Activated B cell treated with CpG ODN at 0.5 μM for 24 hours (primary cell): ENCODE data around the gene KCNJ15. TPM values are rescaled to one million over a fixed set of nuclear protein-coding genes. Genes with fewer than 3 reads are reported as not detected.
"Not testable (repeated sequence)": the region's sequence is repeated elsewhere in the genome, so short reads cannot be mapped to it uniquely, and the experiment has no call there.

ENCODE experiments used
- ATAC-seq: fragments of 200-7000 bp; cut with Tn5 transposase; one replicate; pipeline ENCODE4 v1.10.0; 2021; ENCODE audit warnings: low read depth, mild to moderate bottlenecking, moderate library complexity
- CTCF ChIA-PET: fragments of 350-600 bp; sonication (Branson Sonifier 250); formaldehyde crosslinking; loops from one replicate; lab custom pipeline; 2021; ENCODE audit warnings: antibody characterized with exemption; lab: Charles Lee
- POLR2A ChIA-PET: fragments of 350-600 bp; sonication (Branson Sonifier 250); formaldehyde crosslinking; loops from one replicate; lab custom pipeline; 2021; ENCODE audit warnings: antibody characterized with exemption; lab: Charles Lee
- DNase-seq: peaks from one replicate; pipeline ENCODE4 v3.0.0; 2022
- H3K27ac Mint-ChIP-seq: one replicate; pipeline ENCODE4 v1.8.0; 2020; ENCODE audit warnings: mixed read lengths
- H3K27me3 Mint-ChIP-seq: one replicate; pipeline ENCODE4 v1.8.0; 2021; ENCODE audit warnings: mixed read lengths
- H3K36me3 Mint-ChIP-seq: one replicate; pipeline ENCODE4 v1.8.0; 2021; ENCODE audit warnings: low read depth, mixed read lengths
- H3K4me1 Mint-ChIP-seq: one replicate; pipeline ENCODE4 v1.8.0; 2021; ENCODE audit warnings: mixed read lengths
- H3K4me3 Mint-ChIP-seq: one replicate; pipeline ENCODE4 v1.8.0; 2020; ENCODE audit warnings: mild to moderate bottlenecking, mixed read lengths
- H3K9me3 Mint-ChIP-seq: one replicate; pipeline ENCODE4 v1.8.0; 2020; ENCODE audit warnings: mixed read lengths
- CTCF ChIP-seq: fragments of 200-600 bp; IDR thresholded peaks from one replicate; pipeline ENCODE4 v1.8.0; 2022; ENCODE audit warnings: antibody characterized with exemption, mild to moderate bottlenecking
- intact Hi-C: fragments of 100-400 bp; cut with micrococcal nuclease; formaldehyde crosslinking; loops from one replicate; pipeline ENCODE4 v1.15.1; 2024
- total RNA-seq: library from RNA; stranded (reverse); gene quantifications from 2 replicates; pipeline ENCODE4 v1.2.3, GENCODE V29; 2022

The KCNJ15 gene
- total RNA-seq, 1 donor from 2014 or later: not detected

GRCh38 chr21:38244407-38244787, 12.4 kb upstream of the KCNJ15 start:
- no peak for TF ChIP-seq CTCF
- ChIA-PET POLR2A (no interaction called here), CTCF (no interaction called here)
- peaks cover 5% of the 10 kb centered on the region for H3K27me3 Mint-ChIP-seq
- intact Hi-C loops: no loop called here
- H3K36me3 Mint-ChIP-seq: no peaks in the 10 kb centered on the region
- DNase-seq (no peak), ATAC-seq (no peak)
- H3K9me3 Mint-ChIP-seq: peaks cover 2% of the 10 kb centered on the region
- no peak overlapping the region for H3K27ac Mint-ChIP-seq
- H3K4me3 Mint-ChIP-seq: no peak overlapping the region
- no peaks in the 10 kb centered on the region for H3K4me1 Mint-ChIP-seq

GRCh38 chr21:38244885-38245869, 11.6 kb upstream of the KCNJ15 start:
- ChIA-PET CTCF (no interaction called here), POLR2A (no interaction called here)
- ATAC-seq (no peak), DNase-seq (no peak)
- H3K27me3 Mint-ChIP-seq: peaks cover 5% of the 10 kb centered on the region
- TF ChIP-seq CTCF: no peak
- H3K27ac Mint-ChIP-seq: no peak overlapping the region
- no peaks in the 10 kb centered on the region for H3K4me1 Mint-ChIP-seq
- intact Hi-C loops: no loop called here
- no peak overlapping the region for H3K4me3 Mint-ChIP-seq
- peaks cover 2% of the 10 kb centered on the region for H3K9me3 Mint-ChIP-seq
- H3K36me3 Mint-ChIP-seq: no peaks in the 10 kb centered on the region

- Mint-ChIP-seq H3K4me3 (no peak overlapping the region), H3K4me1 (no peaks in the 10 kb centered on the region), H3K27ac (no peak overlapping the region), H3K36me3 (no peaks in the 10 kb centered on the region), H3K27me3 (peaks cover 5% of the 10 kb centered on the region), H3K9me3 (peaks cover 2% of the 10 kb centered on the region)
- ChIA-PET CTCF (no interaction called here), POLR2A (no interaction called here)
- no peak for DNase-seq
- no peak for TF ChIP-seq CTCF
- no peak for ATAC-seq
- intact Hi-C loops: no loop called here
Measured at GRCh38 chr21:38246511-38246910, 10.3 kb upstream of the KCNJ15 start.

GRCh38 chr21:38247054-38247453, 9.7 kb upstream of the KCNJ15 start:
- POLR2A ChIA-PET, intact Hi-C loops, H3K4me3 Mint-ChIP-seq, H3K9me3 Mint-ChIP-seq, H3K4me1 Mint-ChIP-seq, CTCF ChIA-PET, H3K27me3 Mint-ChIP-seq, DNase-seq, H3K27ac Mint-ChIP-seq, ATAC-seq, H3K36me3 Mint-ChIP-seq: not testable (repeated sequence)

GRCh38 chr21:38247738-38248510, 8.9 kb upstream of the KCNJ15 start:
- TF ChIP-seq CTCF: no peak
- no peaks in the 10 kb centered on the region for H3K4me1 Mint-ChIP-seq
- ATAC-seq (no peak), DNase-seq (no peak)
- H3K36me3 Mint-ChIP-seq: no peaks in the 10 kb centered on the region
- no peaks in the 10 kb centered on the region for H3K27me3 Mint-ChIP-seq
- H3K27ac Mint-ChIP-seq: no peak overlapping the region
- peaks cover 2% of the 10 kb centered on the region for H3K9me3 Mint-ChIP-seq
- no peak overlapping the region for H3K4me3 Mint-ChIP-seq
- intact Hi-C loops: no loop called here
- POLR2A ChIA-PET: no interaction called here
- CTCF ChIA-PET: no interaction called here
